ENCODE measurements around the gene PCSK9. TPM values are rescaled to one million over a fixed set of nuclear protein-coding genes. Genes with fewer than 3 reads are reported as not detected.

PCSK9 gene
- total RNA-seq, 4 donors from 2014 or later = 0.44 to 4.3 (median 2.5) TPM

DNA sequence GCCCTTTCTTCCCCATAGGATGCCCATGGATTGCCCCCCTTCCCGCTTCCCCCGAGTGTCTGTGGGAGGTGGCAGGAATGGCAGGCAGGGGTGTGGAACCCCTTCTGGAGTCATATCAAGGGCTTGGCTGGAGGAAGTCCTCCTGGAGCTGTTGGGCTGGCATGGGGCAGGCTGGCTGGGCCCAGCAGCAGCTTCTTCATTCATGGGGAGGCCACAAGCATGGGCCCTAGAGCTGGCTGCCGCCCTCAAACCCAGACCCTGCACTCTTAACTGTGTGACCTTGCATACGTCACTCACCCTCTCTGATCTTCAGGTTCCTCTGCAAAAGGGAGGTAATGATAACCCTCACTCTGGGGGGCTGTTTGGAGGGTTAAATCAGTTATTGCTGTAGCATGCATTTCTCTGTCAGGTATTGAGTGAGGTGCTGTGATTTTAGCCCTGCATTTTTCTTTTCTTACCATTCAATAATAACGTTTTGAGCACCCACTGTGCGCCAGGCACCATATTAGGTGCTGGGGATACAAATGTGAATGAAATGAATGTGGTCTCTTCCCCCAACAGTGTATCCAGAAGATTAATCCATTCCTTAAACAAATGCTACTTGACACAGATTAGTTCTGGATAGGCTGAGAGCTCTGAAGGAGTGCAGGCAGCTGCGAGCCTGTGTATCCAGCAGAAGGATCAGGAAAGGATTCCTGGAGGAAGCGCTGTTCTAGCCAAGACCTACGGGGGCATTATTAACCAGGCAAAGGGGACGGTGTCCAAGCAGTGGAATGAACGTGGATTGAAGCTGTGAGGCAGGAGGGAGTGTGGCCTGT, 9.3 kb downstream of the PCSK9 start:
- no peaks in the 10 kb centered on the region for H3K9me3 ChIP-seq
- no peak for DNase-seq (ENCODE audit: low spot score in 2 of 2)
- no peaks in the 10 kb centered on the region for H3K27me3 ChIP-seq
- no peaks in the 10 kb centered on the region for H3K36me3 ChIP-seq
- 77 to 88% methylated on average over 11 of the region's 11 CpGs for WGBS, 2 donors
- TF ChIP-seq POLR2A (IDR thresholded peaks at IDR 0.05) (no peak), EP300 (IDR thresholded peaks at IDR 0.05) (no peak), CTCF (IDR thresholded peaks at IDR 0.05) (no peak)
- H3K4me3 ChIP-seq = no peak overlapping the region
- H3K27ac ChIP-seq = no peak overlapping the region
- no peaks in the 10 kb centered on the region for H3K4me1 ChIP-seq

- DNase-seq (ENCODE audit: low spot score in 2 of 2) = no peak
- no peaks in the 10 kb centered on the region for H3K27me3 ChIP-seq
- TF ChIP-seq CTCF (IDR thresholded peaks at IDR 0.05) = no peak
- TF ChIP-seq EP300 (IDR thresholded peaks at IDR 0.05) = no peak
- TF ChIP-seq POLR2A (IDR thresholded peaks at IDR 0.05) = no peak
- H3K9me3 ChIP-seq = no peaks in the 10 kb centered on the region
- H3K4me3 ChIP-seq = no peak overlapping the region
- H3K4me1 ChIP-seq = no peaks in the 10 kb centered on the region
- no peak overlapping the region for H3K27ac ChIP-seq
- 81 to 90% methylated on average over 6 to 8 of the region's 9 CpGs for WGBS, 2 donors
- H3K36me3 ChIP-seq = no peaks in the 10 kb centered on the region
Observed at GRCh38 chr1:55049271-55049913, 10.0 kb downstream of the PCSK9 start.

GRCh38 chr1:55049914-55050278, 10.5 kb downstream of the PCSK9 start:
- 49 to 59% methylated on average over 2 to 7 of the region's 9 CpGs for WGBS, 2 donors
- no peak for TF ChIP-seq POLR2A (IDR thresholded peaks at IDR 0.05)
- TF ChIP-seq EP300 (IDR thresholded peaks at IDR 0.05) = no peak
- no peak for TF ChIP-seq CTCF (IDR thresholded peaks at IDR 0.05)
- no peak for DNase-seq (ENCODE audit: low spot score in 2 of 2)

DNA sequence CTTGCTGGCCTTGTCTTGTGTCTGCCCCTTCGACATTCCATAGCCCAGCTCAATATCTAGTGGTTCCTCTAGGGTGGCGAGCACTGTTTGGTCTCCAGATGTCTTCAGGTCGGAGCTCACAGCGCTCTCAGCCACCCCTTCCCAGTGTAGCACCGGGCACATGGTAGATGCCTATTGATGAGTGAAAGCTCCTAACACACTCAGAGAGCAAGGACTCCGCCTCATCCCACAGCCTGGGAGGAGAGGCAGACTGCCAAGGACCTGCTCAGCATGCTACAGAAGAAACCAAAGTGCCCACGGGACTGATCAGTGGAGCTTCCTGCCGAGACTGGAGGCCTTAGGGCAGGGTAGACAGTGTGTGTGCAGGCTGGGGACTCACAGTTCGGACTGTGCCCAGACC, 10.9 kb downstream of the PCSK9 start:
- Histone ChIP-seq H3K27me3 (no peaks in the 10 kb centered on the region), H3K27ac (no peak overlapping the region), H3K9me3 (no peaks in the 10 kb centered on the region), H3K4me3 (no peak overlapping the region), H3K4me1 (no peaks in the 10 kb centered on the region), H3K36me3 (no peaks in the 10 kb centered on the region)
- DNase-seq (ENCODE audit: low spot score in 2 of 2) = no peak
- TF ChIP-seq POLR2A (IDR thresholded peaks at IDR 0.05) (no peak), EP300 (IDR thresholded peaks at IDR 0.05) (no peak), CTCF (IDR thresholded peaks at IDR 0.05) (no peak)
- WGBS, 2 donors = 63 to 71% methylated on average over 8 to 9 of the region's 9 CpGs

More at GRCh38 chr1:55049914-55050278, 10.5 kb downstream of the PCSK9 start:
- Histone ChIP-seq H3K27ac (no peak overlapping the region), H3K4me3 (no peak overlapping the region), H3K9me3 (no peaks in the 10 kb centered on the region), H3K27me3 (no peaks in the 10 kb centered on the region), H3K36me3 (no peaks in the 10 kb centered on the region), H3K4me1 (no peaks in the 10 kb centered on the region)

- TF ChIP-seq EP300 (IDR thresholded peaks at IDR 0.05) = no peak
- no peak for TF ChIP-seq CTCF (IDR thresholded peaks at IDR 0.05)
- TF ChIP-seq POLR2A (IDR thresholded peaks at IDR 0.05) = no peak
- 94 to 95% methylated on average over 5 of the region's 5 CpGs for WGBS, 2 donors
- H3K4me3 ChIP-seq = no peak overlapping the region
- H3K27ac ChIP-seq = no peak overlapping the region
- DNase-seq (ENCODE audit: low spot score in 2 of 2) = no peak
- no peaks in the 10 kb centered on the region for H3K4me1 ChIP-seq
- no peaks in the 10 kb centered on the region for H3K36me3 ChIP-seq
- H3K27me3 ChIP-seq = no peaks in the 10 kb centered on the region
- no peaks in the 10 kb centered on the region for H3K9me3 ChIP-seq
Observed at GRCh38 chr1:55051169-55051568, 11.8 kb downstream of the PCSK9 start.
